ENCODE measurements around the gene LRSAM1. TPM values are rescaled to one million over a fixed set of nuclear protein-coding genes. Genes with fewer than 3 reads are reported as not detected.

The LRSAM1 gene
- total RNA-seq, 1 donor from 2014 or later, result 20.6 TPM

DNA sequence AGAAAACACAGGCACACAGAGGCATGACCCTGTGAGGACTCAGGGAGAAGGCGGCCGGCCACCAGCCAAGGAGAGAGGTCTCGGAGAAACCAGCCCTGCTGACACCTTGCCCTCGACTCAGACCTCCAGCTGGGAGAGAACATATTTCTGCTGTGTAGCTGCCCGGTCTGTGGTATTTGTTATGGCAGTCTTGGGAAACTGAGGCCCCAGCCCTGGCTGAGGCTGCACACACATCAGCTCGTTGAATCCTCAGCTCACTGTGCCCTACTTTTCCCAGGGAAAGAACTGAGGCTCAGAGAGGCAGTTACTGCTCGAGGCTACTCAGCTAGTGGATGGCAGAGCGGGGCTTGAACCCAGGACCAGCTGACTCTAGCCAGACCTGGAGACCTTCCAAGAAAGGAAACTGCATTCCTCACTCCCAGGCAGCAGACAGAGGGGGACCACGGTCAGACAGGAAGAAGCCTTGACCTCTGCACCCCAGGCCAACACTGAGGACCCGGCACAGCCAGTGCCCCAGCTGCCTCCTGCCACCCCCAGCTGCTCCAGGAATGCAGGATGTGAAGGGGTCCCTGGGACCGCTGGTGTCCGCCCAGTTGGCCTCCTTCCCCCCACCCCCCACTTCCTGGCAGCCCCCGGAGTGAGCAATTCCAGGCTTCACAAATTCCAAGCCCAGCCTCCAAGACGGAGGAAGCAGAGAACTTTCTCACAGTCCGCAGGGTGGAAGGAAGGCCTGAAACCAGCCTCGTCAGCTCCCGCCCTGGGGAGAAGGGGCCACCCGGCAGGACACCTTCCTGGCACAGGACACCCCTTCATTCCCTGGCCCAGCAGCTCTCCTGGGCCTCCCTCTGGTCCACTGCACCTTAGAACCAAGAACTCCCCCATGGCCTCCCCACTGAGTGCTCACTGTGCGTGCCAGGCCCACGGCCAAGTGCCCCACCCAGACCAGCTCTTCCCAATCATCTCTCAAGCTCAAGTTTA is 69.9 kb downstream of the LRSAM1 start:
- no peaks in the 10 kb centered on the region for H3K27me3 Mint-ChIP-seq
- no peak for DNase-seq (ENCODE audit: extremely low spot score, unreplicated experiment)
- TF ChIP-seq, protein P1, sequence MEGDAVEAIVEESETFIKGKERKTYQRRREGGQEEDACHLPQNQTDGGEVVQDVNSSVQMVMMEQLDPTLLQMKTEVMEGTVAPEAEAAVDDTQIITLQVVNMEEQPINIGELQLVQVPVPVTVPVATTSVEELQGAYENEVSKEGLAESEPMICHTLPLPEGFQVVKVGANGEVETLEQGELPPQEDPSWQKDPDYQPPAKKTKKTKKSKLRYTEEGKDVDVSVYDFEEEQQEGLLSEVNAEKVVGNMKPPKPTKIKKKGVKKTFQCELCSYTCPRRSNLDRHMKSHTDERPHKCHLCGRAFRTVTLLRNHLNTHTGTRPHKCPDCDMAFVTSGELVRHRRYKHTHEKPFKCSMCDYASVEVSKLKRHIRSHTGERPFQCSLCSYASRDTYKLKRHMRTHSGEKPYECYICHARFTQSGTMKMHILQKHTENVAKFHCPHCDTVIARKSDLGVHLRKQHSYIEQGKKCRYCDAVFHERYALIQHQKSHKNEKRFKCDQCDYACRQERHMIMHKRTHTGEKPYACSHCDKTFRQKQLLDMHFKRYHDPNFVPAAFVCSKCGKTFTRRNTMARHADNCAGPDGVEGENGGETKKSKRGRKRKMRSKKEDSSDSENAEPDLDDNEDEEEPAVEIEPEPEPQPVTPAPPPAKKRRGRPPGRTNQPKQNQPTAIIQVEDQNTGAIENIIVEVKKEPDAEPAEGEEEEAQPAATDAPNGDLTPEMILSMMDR (conservative IDR thresholded peaks at IDR 0.05), result no peak
- H3K4me3 Mint-ChIP-seq, result no peak overlapping the region
- H3K4me1 Mint-ChIP-seq (ENCODE audit: unreplicated experiment), result peaks cover 10% of the 10 kb centered on the region
- no peaks in the 10 kb centered on the region for H3K9me3 Mint-ChIP-seq
- H3K36me3 Mint-ChIP-seq, result peaks cover 41% of the 10 kb centered on the region
- H3K27ac Mint-ChIP-seq, result peak overlapping the region; percentile 72

DNA sequence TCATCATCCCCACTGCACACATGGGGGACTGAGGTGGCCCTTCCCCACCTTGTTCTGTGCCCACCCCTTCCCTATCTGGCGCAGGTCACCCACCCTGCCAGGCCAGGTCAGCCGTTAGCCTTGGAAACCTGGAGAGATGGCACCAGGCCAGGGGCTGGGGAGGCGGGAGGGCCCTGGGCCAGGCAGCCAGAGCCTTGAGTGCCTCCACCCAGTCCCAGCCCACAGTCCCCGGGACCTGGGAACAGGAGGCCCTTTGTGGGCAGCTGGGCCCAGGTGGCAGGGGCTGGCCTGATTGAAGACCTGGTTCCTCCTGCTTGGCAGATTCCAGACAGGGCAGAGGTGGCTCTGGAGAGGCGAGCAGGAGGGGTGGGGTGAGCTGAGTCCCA is 70.6 kb downstream of the LRSAM1 start:
- no peak for DNase-seq (ENCODE audit: extremely low spot score, unreplicated experiment)
- H3K36me3 Mint-ChIP-seq, result peaks cover 43% of the 10 kb centered on the region
- TF ChIP-seq, protein P1 (conservative IDR thresholded peaks at IDR 0.05), result no peak
- no peaks in the 10 kb centered on the region for H3K27me3 Mint-ChIP-seq
- peak overlapping the region; percentile 72 for H3K27ac Mint-ChIP-seq
- H3K9me3 Mint-ChIP-seq, result no peaks in the 10 kb centered on the region
- H3K4me1 Mint-ChIP-seq (ENCODE audit: unreplicated experiment), result peaks cover 10% of the 10 kb centered on the region
- no peak overlapping the region for H3K4me3 Mint-ChIP-seq

DNA sequence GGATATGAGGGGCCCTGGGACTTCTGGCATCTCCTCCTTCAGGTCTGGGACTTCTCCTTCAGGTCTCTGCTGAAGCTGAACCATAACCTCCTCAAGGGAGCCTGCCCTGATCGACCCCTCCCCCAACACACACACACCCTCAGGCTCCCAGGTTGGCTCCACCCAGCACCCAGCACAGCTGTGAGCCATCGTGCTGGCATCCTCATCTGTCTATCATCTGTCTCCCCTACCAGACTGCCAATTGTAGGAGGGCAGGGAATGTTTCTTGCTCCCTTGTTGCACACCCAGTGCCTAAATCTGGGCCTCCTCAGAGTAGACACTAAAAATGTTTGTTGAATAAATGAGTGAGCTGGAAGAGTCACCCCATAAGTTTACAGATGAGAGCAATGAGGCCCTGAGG is 71.4 kb downstream of the LRSAM1 start:
- Mint-ChIP-seq H3K9me3 (no peaks in the 10 kb centered on the region), H3K27ac (peak overlapping the region; percentile 80), H3K36me3 (peaks cover 43% of the 10 kb centered on the region), H3K4me1 (ENCODE audit: unreplicated experiment) (peaks cover 10% of the 10 kb centered on the region), H3K4me3 (peak overlapping the region; percentile 41), H3K27me3 (no peaks in the 10 kb centered on the region)
- TF ChIP-seq, protein P1 (conservative IDR thresholded peaks at IDR 0.05), result no peak
- no peak for DNase-seq (ENCODE audit: extremely low spot score, unreplicated experiment)

DNA sequence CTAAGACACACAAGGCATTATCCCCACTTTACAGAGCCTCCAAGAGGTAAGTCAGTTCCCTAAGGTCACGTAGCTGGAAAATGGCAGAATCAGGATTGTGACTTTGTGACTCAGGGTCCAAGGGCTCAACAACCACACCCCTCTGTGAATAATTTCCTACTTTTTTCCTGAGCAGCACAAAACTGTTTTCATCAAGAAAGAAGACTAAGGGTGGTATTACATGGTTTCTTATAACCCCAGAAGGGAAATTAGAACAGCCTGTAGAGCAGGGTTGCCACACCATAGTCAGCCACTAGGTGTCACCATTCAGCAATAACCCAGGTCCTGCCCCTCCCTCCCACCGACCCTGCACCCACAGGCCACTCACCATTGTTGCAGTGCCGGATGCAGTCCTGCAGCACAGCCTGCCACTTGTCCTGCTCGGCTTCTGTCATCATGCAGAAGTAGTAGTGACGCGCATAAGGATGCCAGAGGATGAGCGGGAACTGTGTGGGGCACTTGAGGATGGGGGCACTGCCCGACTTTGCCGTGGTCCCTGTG is 72.1 kb downstream of the LRSAM1 start:
- peaks cover 14% of the 10 kb centered on the region for H3K4me1 Mint-ChIP-seq (ENCODE audit: unreplicated experiment)
- H3K9me3 Mint-ChIP-seq, result no peaks in the 10 kb centered on the region
- H3K36me3 Mint-ChIP-seq, result peaks cover 42% of the 10 kb centered on the region
- peak overlapping the region; percentile 80 for H3K27ac Mint-ChIP-seq
- H3K4me3 Mint-ChIP-seq, result no peak overlapping the region
- TF ChIP-seq, protein P1 (conservative IDR thresholded peaks at IDR 0.05), result peak; percentile 72
- DNase-seq (ENCODE audit: extremely low spot score, unreplicated experiment), result no peak
- no peaks in the 10 kb centered on the region for H3K27me3 Mint-ChIP-seq

DNA sequence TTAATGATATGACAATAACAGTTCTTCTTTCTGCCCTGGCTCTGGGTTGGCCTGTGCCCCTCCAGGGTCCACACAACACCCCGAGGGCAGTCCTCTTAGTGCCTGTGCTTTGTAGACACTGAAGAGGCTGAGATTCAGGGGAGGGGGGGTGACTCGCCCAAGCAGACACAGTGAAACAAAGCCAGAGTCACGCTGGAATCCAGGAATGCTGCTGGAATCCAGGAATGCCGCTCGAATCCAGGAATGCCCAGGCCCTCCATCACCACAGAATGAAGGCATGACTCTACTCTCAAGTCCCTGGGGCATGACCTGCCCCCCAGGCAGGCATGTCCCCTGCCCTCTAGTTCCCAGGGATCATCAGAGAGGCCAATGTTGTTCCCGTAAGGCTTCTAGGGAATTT is 73.1 kb downstream of the LRSAM1 start:
- Mint-ChIP-seq H3K4me3 (no peak overlapping the region), H3K9me3 (no peaks in the 10 kb centered on the region), H3K4me1 (ENCODE audit: unreplicated experiment) (peaks cover 14% of the 10 kb centered on the region), H3K36me3 (peaks cover 40% of the 10 kb centered on the region), H3K27me3 (no peaks in the 10 kb centered on the region), H3K27ac (peak overlapping the region; percentile 43)
- TF ChIP-seq, protein P1 (conservative IDR thresholded peaks at IDR 0.05), result no peak
- no peak for DNase-seq (ENCODE audit: extremely low spot score, unreplicated experiment)

Data from type B pancreatic cell (in vitro differentiated cells).